HG02970 (cell line): ENCODE results near the gene ARHGEF28.

ENCODE experiments used
- ATAC-seq: cut with Tn5 transposase; IDR thresholded peaks from one replicate; pipeline ENCODE4 v1.9.1; 2021; ENCODE audit warnings: mild to moderate bottlenecking, moderate library complexity, moderate number of reproducible peaks; ENCODE audit not compliant: unreplicated experiment, low FRiP score

ARHGEF28 gene

DNA sequence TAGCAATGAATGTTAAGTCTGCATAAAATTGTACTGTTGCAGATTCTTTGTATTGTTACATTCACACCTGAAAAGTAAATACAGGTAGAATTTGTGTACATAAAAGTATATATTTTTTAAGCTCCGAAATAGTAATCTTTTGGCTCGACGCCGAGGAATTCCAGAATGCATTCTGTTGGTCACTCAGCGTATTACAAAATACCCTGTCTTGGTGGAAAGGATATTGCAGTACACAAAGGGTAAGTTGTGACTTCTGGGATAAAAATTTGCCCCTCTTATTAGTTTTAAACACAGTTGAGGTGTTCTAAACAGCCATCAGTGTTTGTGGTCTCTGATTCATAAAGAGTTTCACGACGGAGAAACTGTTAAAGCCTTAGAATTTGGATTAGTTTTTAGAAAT lies 257.6 kb downstream of the ARHGEF28 start:
- no peak for ATAC-seq

DNA sequence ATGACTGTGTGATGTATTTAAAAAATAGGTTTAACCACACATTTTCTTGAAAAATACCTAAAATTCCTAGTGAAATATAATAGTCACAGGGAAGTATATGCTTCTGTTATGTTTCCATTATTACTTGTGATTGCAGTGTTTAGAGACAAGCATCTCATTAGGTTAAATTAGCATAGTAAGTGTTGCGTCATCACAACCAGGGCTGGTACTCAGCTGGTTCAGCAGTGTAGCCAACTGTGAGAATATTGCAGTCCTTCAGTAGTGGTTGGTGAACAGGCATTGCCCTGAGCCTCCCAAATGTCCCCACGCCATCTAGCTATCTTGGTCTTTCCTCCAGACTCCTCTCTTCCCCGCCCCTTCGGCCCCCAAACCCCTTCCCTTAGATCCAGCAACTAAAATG lies 261.7 kb downstream of the ARHGEF28 start:
- no peak for ATAC-seq

DNA sequence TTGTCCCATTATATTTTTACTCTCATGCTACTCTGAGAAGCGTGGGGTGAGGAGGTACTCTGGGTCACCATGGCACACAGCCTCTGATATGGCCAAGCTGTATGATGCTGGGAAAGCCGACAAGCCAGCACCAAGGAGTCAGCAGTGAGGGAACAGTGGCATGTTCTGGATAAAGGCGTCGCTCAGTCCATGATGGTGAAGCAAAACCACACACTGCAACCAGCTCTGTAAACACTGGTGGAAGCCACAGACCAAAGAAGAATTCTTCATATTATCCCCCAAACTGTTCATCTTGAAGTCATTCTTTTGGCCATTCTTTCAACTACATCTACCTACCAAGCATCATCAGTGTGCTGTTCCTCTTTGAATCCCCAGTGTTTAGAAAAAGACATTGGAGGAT lies 264.6 kb downstream of the ARHGEF28 start:
- no peak for ATAC-seq

- ATAC-seq = no peak
Observed at GRCh38 chr5:73892218-73892617, 266.2 kb downstream of the ARHGEF28 start.

GRCh38 chr5:73892806-73893205 lies 266.8 kb downstream of the ARHGEF28 start:
- no peak for ATAC-seq

- no peak for ATAC-seq
Observed at GRCh38 chr5:73893813-73894212, 267.8 kb downstream of the ARHGEF28 start.

- no peak for ATAC-seq
Observed at GRCh38 chr5:73894860-73895259, 268.9 kb downstream of the ARHGEF28 start.

GRCh38 chr5:73895471-73895870 lies 269.5 kb downstream of the ARHGEF28 start:
- no peak for ATAC-seq

GRCh38 chr5:73896097-73896496 lies 270.1 kb downstream of the ARHGEF28 start:
- ATAC-seq = no peak

GRCh38 chr5:73896668-73897067 lies 270.7 kb downstream of the ARHGEF28 start:
- no peak for ATAC-seq

GRCh38 chr5:73897893-73898292 lies 271.9 kb downstream of the ARHGEF28 start:
- ATAC-seq = no peak

DNA sequence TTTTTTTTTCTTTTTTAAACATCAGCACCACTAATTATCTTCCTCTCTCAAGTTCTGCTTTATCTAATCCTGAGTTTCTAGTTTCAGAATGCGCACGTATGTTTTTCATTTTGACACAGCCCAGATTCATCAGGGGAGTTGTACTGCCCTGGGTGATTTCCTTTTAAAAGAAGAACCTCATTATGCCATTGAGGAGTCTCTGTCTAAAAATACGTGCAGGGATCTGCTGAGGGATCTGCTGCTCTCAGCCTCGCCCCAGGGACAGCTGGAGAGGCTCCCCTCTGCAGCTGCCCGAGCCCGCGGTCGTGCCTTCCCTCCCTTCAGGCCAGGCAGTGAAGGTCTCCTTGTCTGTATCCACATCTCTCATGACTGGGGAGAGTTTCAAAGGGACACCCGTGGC lies 273.1 kb downstream of the ARHGEF28 start:
- no peak for ATAC-seq

GRCh38 chr5:73899916-73900315 lies 273.9 kb downstream of the ARHGEF28 start:
- no peak for ATAC-seq

DNA sequence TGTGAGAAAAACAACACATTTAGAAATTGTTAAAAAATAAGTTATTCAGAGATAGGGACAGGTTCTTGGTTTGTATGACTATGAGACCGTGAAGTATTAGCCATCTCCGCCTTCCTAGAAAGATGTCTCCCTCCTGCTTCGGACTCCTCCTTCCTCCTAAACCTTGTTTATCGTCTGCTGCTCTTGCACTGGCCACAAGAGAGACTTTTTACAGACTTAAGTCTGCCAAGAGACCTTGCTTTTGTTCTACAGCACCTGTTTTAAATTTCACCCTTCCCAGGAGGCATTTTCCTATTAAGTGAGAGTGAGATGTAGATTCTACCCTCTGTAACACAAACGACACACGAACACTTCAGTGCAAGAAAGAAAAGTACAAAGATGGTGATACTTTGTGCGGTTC lies 274.6 kb downstream of the ARHGEF28 start:
- ATAC-seq = no peak

- no peak for ATAC-seq
Observed at GRCh38 chr5:73901043-73901442, 275.0 kb downstream of the ARHGEF28 start.

- ATAC-seq = no peak
Observed at GRCh38 chr5:73901455-73901854, 275.5 kb downstream of the ARHGEF28 start.

DNA sequence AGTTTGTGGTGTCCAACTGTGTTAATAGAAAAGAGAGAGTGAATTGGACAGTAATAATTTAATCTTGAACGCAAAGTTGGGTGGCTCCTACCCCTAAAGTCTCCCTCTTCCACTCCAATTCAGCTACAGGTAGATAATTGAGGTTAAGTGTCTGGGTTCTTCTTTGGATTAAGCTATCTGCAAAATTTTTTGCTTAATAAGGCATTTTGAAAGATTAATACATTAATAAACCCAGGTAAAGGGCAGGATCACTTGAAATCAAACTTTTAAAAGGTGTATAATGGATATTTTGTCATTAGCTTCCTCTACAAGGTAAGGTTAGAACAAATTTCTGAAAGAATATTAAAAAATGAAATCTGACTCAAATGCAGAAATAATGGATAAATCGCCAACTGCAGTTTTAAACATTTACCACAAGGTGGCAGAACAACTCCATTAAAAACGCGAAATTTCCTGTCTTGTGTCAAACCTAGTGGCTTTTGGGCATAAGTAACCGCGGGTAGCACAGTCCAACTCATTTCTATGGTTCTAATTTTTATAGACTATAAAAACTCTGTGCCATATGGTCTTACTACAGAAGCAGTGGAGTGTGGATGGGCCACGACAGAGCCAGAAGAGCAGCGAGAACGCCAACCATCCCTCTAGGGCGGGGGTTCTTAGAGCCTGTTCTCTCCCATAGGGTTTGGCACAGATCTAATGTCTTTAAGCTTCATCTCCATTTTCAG lies 276.5 kb downstream of the ARHGEF28 start:
- ATAC-seq = no peak

DNA sequence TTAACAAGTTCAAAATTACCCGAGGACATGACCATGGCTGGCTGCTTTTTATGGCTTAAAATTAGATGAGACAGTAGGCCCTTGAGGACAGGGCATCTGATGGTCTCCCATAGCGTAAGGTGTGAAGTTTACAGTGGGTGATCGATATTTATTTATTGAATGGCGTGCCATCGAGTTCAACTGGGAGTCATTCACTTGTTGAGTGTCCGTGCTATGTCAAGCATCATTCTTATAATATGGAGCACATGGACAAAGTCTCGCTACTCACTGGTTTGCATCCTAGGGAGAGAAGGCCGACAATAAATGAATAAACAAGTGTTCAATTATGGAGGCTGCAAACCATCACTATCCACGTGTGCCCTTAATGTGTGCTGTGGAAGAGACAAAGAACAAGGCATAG lies 277.2 kb downstream of the ARHGEF28 start:
- ATAC-seq = no peak

DNA sequence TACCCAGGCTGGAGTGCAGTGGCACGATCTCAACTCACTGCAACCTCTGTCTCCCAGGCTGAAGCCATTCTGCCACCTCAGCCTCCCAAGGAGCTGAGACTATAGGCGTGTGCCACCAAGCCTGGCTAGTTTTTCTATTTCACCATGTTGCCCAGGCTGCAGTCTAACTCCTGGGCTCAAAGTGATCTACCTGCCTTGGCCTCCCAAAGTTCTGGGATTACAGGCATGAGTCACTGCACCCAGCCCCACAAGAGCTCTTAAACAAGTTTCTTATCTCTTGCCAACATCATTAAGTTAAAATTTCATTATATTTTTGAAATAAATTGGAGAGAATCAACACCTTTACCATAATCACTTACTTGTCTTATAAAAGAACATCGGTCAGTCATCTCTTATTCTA lies 280.3 kb downstream of the ARHGEF28 start:
- no peak for ATAC-seq

GRCh38 chr5:73907164-73907563 lies 281.2 kb downstream of the ARHGEF28 start:
- no peak for ATAC-seq

DNA sequence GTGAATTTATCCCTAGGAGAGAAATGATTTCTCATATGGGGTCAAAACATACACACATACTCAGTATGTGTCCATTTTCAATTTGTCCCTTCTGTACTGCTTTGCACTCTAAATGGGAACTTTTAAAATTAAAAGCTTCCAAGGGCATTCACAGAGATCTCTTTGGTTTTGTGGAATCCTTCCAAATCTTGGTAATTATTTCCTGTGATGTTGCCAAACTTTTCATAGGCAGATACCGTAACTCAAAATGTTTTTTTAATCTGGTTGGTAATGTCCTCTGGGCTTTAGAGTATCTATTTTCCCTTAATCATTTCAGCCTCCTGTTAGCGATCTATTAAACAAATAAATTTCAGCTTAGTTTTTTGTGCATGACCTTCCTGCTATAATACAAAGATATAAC lies 282.4 kb downstream of the ARHGEF28 start:
- ATAC-seq = no peak

DNA sequence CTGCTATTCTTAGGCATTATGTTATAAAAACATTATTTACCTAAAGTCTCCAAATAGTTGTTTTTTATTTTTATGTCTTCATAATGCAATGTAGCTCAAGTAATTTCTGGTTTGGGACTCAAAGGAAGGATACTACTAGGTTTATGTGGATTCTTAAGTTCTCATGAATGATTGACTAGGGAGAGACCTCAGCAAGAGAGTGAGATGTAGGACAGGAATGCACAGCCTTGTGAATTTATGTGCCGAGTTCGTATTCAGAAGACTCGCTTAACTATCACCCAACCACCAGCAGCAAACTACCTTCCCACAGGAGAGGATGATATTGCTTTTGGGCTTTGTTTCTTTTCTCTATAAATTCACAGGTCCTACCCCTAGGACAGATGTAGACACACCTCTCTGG lies 282.9 kb downstream of the ARHGEF28 start:
- ATAC-seq = no peak

- no peak for ATAC-seq
Observed at GRCh38 chr5:73909474-73909873, 283.5 kb downstream of the ARHGEF28 start.
